Gastrocnemius medialis (tissue), 4 donors: ENCODE data around the gene SLC35F2.

Experiments used
- POLR2A ChIP-seq, 2 donors: fragments of 450-650 bp; IDR thresholded peaks; one replicate each; pipeline ENCODE4 v1.6.1; 2017; ENCODE audit warnings: antibody characterized with exemption in 2 of 2, mild to moderate bottlenecking in 2 of 2, moderate library complexity in 2 of 2
- TF ChIP-seq, protein P1 (sequence below), 5 experiments: fragments of 450-650 bp in 3 of 5; fragments of 200-600 bp in 2 of 5; sonication (generic) in 2 of 5; IDR thresholded peaks in 4 of 5; conservative IDR thresholded peaks in 1 of 5; 1 replicate in 4 of 5; 2 replicates in 1 of 5; pipeline ENCODE4 v1.5.1; 2016 to 2019; ENCODE audit warnings: antibody characterized with exemption in 5 of 5, mild to moderate bottlenecking in 3 of 5, moderate library complexity in 3 of 5

GRCh38 chr11:107827041-107827440 lies 31.5 kb downstream of the SLC35F2 start:
- no peak for TF ChIP-seq POLR2A (IDR thresholded peaks at IDR 0.05)
- TF ChIP-seq, protein P1, sequence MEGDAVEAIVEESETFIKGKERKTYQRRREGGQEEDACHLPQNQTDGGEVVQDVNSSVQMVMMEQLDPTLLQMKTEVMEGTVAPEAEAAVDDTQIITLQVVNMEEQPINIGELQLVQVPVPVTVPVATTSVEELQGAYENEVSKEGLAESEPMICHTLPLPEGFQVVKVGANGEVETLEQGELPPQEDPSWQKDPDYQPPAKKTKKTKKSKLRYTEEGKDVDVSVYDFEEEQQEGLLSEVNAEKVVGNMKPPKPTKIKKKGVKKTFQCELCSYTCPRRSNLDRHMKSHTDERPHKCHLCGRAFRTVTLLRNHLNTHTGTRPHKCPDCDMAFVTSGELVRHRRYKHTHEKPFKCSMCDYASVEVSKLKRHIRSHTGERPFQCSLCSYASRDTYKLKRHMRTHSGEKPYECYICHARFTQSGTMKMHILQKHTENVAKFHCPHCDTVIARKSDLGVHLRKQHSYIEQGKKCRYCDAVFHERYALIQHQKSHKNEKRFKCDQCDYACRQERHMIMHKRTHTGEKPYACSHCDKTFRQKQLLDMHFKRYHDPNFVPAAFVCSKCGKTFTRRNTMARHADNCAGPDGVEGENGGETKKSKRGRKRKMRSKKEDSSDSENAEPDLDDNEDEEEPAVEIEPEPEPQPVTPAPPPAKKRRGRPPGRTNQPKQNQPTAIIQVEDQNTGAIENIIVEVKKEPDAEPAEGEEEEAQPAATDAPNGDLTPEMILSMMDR (IDR thresholded peaks at IDR 0.05 in 4 of 5, conservative IDR thresholded peaks at IDR 0.05 in 1 of 5): no peak
